ENCODE measurements around the gene PWWP2B.

- TF ChIP-seq ELK1 (IDR thresholded peaks at IDR 0.05; ENCODE audit: borderline replicate concordance, low read depth, low read length), result no peak
- TF ChIP-seq POLR2A (IDR thresholded peaks at IDR 0.05; ENCODE audit: low read depth, low read length), result no peak
- TF ChIP-seq CTCF (conservative IDR thresholded peaks at IDR 0.05; ENCODE audit: low read depth, low read length), result no peak
- TF ChIP-seq CEBPB (IDR thresholded peaks at IDR 0.05; ENCODE audit: low read depth, low read length), result no peak
- no peak for TF ChIP-seq MXI1 (IDR thresholded peaks at IDR 0.05; ENCODE audit: borderline replicate concordance, low read depth, low read length)
Observed at GRCh38 chr10:132423966-132424861, 27.2 kb downstream of the PWWP2B start.

Measured in IMR-90 (cell line).